ENCODE data around the gene ADGRB2.

ADGRB2 gene

DNA sequence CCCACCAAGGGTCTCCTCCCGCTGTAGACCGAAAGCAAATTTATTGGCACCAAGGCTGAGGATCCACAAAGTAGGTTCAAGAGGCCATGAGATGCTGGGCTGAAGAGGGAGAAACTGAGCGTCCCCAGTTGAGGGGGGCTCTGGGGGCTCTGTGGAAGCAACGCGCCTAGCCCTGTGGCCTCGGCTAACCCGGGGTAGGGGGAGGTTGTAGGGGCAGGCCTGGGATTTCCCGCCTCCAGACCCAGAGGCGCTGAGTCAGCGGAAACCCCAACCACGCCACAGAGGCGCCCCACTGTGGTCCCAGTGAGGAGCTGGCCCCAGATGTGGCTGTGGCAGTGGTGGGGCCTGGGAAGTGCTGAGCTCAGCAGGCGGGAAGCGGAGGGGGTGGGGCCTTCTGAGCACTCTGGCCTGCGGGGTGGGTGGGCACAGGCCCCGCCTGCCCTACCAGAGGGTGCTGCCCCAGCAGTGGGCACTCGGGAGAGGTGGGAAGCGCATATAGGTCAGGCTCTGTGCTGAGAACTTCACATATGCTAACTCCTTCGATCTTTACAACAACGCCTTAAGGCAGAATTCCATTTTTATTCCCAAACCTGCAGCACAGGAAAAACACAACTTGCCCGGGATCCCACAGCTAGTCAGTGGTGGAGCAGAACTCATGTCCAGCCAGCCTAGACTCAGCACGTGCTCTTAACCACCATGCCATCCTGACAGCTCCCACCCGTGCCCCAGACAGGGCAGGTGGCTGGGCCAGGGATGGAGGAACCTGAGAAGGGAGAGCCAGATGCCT lies 58.9 kb downstream of the ADGRB2 start:
- in situ Hi-C loops (cut with MboI; ENCODE audit: low sequenced_read_pairs), result no loop called here

DNA sequence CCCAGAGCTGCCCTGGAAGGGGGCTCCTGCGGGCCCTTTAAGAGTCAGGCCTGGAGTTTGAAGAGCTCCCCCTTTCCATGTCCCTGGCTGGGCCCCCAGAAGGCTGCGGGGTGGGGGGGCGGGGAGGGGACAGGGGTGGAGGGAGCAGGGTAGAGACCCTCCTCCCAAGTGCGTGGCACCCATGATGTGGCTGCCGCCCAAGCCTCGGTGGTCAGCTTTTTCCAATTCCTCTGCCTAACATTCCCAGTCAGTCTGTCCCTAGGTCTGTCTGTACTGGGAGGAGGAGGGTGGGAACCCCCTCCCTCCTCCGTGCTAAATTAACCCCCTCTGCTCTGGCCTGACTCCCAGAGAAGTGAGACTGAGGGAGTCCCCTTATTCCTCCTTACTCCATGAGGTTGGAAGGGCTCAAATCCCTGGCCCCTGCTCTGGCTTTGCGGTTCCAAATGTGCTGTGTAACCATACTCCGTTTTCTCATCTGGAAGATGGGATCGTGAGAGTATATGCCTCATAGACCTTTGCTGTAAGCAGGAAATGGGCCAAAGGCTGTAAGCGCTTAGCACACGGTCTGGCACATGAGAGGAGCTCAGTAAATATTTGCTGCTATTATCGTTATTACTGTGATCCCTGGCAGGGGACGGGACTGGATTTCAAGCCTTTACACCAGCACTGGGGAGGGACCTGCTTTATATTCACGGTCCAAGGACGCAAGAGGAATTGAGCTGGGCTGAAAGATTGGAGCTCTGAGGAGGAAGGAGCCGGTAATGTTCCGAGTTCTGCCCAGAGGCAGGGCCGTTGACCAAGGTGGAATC lies 59.7 kb downstream of the ADGRB2 start:
- in situ Hi-C loops (cut with MboI; ENCODE audit: low sequenced_read_pairs), result no loop called here

DNA sequence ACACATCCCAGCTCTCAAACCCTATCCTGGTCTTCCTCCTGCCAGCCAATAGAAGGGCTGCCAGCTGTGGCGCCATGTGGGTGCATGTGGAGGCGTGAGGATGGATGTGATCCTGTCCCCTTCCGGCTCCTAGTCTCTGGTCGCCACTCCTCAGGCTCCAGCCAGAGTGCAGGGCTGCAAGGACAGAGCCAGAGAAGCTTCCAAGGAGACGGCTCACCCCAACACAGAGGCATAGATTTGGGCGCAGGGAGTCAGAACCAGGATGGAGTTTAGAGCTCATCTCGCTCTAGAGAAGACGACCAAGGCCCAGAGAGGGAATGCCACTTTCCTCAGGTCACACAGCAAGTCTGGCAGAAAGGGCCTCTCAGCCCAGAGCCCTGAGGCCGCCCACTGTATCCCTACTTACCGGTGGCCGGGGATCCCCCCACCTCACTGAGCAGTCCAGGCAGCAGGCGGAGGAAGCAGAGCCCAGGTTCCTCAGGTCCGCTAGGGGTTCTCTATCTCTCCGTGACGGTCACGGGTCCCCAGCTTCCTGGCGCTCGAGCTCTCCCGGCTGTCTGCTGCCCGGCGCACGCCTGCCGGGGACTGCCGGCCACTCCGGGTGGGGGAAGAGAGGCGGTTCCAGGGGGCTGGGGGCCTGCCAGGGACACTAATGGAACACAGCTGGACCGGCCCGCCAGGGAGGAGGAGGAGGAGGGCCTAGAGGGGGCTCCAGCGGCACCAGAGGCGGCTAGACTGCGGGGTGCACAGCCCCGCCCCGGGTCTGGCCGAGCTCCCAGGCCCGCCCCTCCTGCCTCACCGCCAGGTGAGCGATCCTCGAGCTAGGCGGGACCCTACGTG lies 60.5 kb downstream of the ADGRB2 start, which contains the start of gene COL16A1:
TSS of gene COL16A1 (minus strand) at position 587 of the 840 bp plus-strand sequence. CDS start 1,824 bp downstream, outside the sequence.
- in situ Hi-C loops (cut with MboI; ENCODE audit: low sequenced_read_pairs), result no loop called here

DNA sequence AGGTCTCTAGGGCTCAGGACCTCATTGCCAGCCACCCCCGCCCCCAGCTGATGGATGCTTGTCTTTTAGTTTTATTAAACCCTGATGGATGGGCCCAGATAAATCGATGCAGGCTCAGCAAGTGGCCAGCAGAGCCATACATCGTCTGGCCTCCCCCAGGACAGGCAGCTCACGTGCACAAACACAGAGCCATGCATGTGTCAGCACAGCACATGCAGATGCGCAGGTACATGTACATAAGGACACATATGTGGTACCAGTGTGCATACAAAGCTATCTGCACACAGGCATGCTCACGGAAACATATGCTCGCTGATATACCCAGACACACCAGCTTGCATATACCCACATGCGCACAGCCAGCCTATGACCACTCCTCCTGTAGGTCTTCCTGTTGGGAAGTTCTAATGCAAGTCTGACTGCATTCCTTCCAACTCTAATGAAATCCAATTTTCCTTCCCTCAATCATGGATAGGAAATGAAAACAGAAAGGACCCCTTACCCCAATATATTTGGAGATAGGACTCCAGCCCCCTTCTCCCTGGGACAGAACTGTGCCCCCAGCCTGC lies 61.2 kb downstream of the ADGRB2 start:
- in situ Hi-C loops (cut with MboI; ENCODE audit: low sequenced_read_pairs), result no loop called here

DNA sequence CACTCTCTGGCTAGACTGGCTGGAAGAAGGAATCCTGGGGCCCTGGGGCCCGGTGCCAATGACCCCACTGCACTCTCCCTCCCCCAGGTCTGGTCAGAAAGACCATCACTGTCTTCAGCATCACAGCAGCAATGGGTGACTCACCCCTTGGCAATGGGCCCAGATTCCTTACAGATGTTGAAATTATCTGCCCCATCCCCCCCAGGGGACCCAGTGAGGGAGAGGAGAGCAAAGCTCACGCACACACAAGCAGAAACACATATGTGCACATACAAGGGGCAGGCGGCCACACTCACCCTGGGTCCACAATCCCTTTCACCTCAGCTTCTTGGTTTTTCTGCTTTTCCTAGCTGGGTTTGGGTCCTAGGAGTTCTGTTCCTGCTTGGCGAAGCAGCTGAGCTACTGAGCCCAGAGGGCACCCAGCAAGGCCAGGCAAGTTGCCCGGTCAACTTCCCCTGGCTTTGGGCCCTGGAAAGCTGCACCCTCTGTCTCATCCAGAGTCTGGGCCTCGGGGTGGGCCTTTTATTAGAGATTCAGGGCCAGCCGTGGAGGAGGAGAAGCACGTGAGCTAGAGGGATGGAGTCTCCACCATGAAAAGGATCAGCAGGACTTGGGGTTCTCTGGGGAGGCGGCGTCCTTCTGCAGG lies 62.9 kb downstream of the ADGRB2 start:
- in situ Hi-C loops (cut with MboI; ENCODE audit: low sequenced_read_pairs), result no loop called here

DNA sequence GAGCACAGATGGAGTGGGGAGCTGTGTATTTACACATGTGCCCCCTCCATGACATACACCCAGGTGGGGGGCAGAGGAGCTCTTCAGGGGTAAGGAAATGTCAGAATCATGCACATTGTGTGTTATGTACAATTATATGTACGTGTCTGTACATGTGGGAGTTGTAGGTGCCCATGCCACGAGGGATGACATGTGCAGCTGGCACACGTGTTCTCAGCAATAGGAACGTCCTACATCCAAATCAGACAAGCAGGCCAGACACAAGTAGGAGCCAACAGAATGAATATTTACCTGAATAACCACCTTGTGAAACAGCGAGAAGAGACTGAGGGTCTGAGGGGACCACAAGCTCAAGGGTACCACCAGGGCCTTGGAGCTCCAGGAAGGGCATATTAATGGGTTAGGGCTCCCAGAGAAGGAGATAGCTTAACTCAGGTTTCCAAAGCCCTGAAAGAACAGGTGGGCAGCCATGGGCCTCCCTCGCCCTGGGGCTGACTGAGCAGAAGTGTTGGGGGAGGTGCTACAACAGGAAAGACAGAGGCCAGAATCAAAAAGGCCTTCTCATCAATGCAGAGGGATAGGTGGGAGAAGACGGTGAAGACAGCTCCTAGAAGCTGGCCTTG lies 63.6 kb downstream of the ADGRB2 start:
- in situ Hi-C loops (cut with MboI; ENCODE audit: low sequenced_read_pairs), result no loop called here

DNA sequence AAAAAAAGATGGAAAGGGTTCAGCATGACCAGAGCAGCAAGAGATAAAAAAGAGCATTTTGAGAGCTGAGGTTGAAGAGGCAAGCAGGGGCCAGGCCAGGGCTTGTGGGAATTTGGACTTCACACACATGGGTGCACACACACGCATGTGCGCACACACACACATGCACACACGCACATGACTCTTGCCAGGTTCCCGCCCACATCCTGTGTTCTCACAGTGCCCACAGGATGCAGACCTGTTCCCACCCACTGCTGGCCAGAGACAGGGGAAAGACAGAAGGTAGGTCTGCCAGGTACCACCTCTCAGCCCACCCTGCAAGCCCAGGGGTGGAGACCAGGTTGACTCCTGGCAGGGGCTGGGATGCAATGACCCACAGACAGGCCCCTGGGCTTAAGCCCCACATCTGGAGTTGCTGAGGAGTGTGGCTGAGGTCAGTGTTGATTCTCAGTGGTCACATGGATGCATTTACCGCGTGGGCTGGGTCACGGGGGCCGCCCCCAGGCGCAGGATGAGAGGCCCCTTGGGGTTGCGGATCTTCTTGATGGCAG lies 64.7 kb downstream of the ADGRB2 start:
- in situ Hi-C loops (cut with MboI; ENCODE audit: low sequenced_read_pairs), result no loop called here

DNA sequence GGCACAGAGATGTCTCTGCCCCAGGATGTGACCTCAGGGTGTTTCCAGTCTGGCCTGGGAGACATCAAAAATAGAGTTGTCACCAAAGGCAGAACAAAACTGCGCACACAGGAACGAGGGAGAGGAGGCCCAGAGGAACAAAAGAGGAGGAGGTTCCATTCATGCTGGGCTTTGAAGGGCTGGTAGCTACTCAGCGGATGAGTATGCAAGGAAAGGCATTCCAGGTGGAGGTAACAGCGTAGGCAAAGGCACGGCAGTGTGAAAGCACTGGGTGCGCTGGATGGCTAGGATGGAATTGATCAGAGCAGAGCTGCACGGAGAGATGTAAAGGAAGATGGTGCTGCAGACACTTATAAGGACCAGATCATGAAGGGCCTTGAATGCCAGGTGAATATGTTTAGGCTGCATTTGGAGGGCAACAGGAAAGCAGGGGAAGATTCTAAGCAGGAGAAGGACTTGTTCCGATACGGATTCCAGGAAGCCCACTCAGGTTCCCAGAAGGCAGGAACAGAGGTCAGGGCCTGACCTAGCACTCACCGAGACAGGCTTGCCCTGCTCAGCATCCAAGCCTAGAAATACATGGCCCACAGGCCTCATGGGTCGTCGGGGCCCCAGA lies 66.7 kb downstream of the ADGRB2 start:
- in situ Hi-C loops (cut with MboI; ENCODE audit: low sequenced_read_pairs), result no loop called here

DNA sequence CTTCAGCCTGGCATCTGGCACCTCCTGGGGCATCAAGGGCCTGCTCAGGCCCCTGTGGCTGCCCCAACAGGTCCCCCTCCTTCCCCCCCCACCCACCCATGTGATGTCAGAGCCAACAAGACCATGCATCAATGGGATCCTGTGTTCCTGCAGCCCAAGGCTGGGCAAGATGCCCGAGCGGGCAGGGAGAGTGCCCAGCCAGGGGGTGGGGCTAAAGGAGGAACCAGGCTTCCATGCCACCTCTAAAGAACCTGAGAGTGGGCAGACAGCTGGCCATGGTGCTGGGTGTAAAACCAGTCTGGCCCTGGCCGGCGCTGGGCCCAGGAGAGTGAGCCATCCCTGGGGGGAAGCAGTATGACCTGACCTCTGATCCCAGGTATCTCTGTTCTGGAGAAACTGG lies 67.9 kb downstream of the ADGRB2 start:
- in situ Hi-C loops (cut with MboI; ENCODE audit: low sequenced_read_pairs), result no loop called here

DNA sequence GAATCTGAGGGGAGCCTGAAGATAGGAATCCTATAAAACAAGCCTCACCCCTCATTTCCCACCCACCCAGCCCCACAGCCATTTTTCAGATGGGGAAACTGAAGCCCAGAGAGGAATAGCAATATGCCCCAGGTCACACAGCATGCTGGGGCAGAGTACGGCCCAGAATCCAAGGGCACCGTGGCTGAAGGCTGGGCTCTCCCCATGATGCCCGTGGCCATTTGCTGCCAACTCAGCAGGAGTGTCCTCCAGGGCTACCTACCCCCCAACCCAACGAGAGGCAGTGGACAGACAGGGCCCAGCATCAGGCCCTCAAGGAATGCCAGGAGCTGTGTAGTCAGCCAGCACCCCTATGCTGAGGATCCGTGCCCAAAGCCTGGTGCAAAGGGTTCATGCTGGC lies 68.8 kb downstream of the ADGRB2 start:
- in situ Hi-C loops (cut with MboI; ENCODE audit: low sequenced_read_pairs), result no loop called here

DNA sequence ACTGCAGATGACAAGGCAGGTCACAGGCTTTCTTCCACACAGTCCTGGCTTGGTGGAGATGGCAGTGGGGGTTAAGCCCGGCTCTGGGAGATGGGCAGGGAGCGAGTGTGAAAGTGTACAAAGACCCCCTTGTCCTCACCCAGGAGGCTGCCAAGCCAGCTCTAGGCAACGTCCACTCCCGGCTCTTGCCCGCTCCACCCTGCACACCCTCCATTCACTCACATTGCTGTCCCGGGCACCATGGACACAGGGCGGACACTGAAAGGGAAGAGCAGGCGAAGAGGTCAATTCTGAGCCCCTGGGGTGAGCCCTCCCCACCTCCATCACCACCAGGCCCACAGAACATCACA lies 69.2 kb downstream of the ADGRB2 start:
- in situ Hi-C loops (cut with MboI; ENCODE audit: low sequenced_read_pairs), result no loop called here

DNA sequence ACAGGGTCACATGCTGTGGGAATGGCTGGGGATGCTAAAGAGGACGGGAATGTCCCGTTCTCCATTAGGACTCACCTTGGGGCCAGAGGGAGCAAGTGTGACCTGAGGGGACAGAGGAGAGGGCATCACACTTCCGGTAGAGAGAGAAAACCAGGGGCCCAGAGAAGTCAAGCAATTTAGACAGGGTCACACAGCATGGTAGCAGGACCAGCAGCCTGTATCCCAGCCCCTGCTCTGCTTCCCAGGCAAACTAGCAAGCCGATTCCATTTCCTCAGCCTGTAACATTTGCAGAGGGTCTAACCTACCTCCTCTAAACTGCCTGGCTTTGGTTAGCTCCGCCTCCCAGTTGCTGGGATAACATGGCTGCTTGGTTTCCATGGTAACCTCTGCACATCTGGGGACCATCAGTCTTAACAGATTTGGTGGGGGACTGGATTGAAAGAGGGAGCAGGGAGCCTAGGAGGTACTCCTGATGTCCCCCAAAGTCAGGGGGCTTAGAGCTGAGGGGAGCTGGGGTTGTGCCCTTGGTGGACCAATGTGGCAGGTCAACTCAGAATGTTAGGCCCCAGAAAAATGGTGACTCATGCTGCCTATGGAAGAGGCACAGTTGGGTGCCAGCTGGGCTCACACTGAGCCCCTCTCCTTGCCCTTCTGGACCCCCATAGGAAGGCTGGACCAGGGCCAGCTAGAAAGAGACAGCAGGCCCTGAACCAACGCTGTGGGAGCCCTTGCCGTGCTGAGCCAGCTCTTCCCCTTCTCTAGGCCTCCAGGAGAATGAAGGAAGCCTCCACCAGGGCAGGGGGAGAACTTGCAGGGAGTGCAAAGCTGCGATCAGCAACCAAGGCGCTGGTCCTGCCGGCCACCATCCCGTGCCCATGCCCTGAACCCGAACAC lies 69.8 kb downstream of the ADGRB2 start:
- in situ Hi-C loops (cut with MboI; ENCODE audit: low sequenced_read_pairs), result no loop called here

DNA sequence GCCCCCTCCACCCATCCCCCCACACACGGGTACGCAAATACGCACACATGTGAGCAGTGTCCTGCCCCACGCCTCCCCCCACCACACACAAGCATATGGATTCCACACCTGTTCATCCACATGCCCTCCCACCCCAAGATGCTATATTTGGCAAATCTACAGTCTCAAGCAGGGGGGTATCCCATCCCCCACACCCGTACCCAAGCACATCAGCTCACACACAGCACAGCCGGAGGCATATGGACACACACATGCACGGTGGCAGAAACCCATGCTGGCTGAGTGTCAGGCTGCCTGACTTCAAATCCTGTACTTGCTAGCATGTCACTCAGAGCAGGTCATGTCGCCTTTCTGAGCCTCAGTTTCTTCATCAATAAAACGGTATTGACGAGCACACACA lies 70.9 kb downstream of the ADGRB2 start:
- in situ Hi-C loops (cut with MboI; ENCODE audit: low sequenced_read_pairs), result no loop called here

DNA sequence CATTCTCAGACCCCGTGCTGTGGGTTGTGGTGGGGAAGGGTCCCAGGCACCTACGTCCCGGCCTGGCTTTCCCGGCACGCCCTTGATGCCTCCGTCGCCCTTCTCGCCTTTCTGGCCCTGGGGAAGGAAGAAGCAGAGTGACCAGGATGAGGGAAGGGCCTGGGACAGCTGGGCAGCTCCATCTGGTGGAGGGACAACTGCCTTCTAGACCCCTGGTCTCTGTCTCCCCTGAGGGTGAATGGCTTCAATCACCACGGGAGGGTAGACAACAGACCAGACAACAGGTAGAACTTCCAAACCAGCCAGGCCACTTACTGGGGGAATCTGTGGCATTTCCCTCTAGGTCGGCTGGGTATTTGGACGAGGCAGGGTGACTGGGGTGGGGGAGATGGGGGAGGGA lies 72.2 kb downstream of the ADGRB2 start:
- in situ Hi-C loops (cut with MboI; ENCODE audit: low sequenced_read_pairs), result no loop called here

DNA sequence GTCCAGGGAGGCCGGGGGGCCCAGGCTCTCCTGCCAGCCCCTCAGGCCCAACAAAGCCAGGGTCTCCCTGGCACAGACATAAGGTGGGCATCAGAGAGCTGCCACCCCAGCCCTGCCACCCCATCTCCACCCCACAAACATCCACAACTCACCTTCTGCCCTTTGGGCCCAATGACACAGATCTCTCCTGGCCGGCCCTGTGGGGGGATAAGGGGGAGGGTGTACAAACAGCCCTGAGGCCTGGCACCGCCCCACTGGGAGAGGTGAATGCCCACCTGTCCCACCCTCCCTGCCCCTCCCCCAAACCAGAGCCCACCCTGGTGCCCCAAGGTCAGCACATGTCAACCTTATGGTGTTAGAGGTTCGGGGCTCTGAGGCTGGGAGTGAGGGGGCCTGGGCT lies 72.7 kb downstream of the ADGRB2 start:
- in situ Hi-C loops (cut with MboI; ENCODE audit: low sequenced_read_pairs), result no loop called here

DNA sequence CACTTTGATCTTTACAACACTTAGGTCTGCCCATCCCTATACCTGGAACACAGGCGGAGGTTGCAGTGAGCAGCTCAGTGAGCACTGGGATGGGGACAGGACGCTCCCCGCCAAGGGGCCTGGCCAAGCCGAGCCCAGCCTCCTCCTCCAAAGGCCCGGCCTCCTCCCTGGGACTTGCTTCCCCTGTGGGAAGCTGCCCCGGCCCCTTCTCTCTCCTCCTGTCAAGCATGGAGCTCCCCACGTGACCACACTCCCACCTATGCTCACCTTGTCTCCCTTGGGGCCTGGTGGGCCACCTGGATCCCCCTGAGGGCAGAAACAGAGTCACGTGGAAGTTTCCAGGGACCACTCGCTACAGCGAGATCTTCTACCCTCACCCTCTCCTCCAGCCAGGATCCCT lies 73.2 kb downstream of the ADGRB2 start:
- in situ Hi-C loops (cut with MboI; ENCODE audit: low sequenced_read_pairs), result no loop called here

DNA sequence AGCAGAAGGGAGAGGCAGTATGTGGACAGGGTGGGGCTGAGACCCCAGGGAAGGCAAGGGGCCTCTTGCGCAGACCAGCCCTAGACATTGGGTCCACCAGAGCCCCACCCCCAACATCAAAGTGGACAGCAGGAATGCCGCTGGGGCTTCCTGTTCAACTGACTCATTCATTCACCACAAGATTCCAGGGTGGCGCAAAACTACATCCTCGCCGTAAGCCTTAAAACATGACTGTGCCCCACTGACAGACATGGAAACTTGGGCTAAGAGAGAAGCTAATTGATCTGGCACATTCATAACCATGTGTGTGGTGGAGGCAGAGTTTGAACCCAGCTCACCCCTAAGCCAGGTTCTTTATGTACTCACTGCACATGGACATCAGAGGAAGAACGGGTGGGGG lies 74.3 kb downstream of the ADGRB2 start:
- in situ Hi-C loops (cut with MboI; ENCODE audit: low sequenced_read_pairs), result no loop called here

DNA sequence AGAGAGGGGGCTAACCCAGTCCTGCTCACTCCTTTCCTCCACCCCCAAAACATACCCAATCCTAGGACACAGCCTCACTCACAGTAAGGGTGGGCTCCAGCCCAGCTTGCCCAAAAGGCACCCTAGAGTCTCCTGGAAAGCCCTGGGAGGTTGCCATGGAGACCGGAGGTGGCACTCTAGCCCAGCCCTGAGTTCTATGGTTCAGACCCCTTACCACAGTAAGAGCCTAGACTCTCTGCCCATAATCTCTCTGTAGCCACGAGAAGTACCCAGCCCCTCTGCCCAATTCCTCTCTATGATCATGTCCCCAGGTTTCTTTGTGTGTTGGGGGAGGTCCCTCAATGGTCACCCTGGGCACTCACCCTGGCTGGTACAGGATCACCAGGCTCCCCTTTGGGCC lies 74.8 kb downstream of the ADGRB2 start:
- in situ Hi-C loops (cut with MboI; ENCODE audit: low sequenced_read_pairs), result no loop called here

Measured in HL-60/S4 treated with phorbol 12-myristate 13-acetate at 8.2 ng/mL for 4 days and 3 days (cell line).